Urinary bladder (tissue), 4 donors: ENCODE results near the gene NGF. TPM values are rescaled to one million over a fixed set of nuclear protein-coding genes. Genes with fewer than 3 reads are reported as not detected.

Experiments used
- DNase-seq: peaks from one replicate; pipeline ENCODE4 v3.0.0-alpha.2; 2015; ENCODE audit errors: extremely low spot score
- H3K27ac ChIP-seq: one replicate; pipeline ENCODE4 v1.5.1; 2013; ENCODE audit warnings: low read depth, mild to moderate bottlenecking, moderate library complexity
- H3K36me3 ChIP-seq: one replicate; pipeline ENCODE4 v1.6.1; 2013; ENCODE audit warnings: mild to moderate bottlenecking, moderate library complexity; ENCODE audit not compliant: insufficient read depth
- H3K4me1 ChIP-seq: one replicate; pipeline ENCODE4 v1.6.1; 2013; ENCODE audit warnings: mild to moderate bottlenecking, moderate library complexity; ENCODE audit not compliant: insufficient read depth
- H3K4me3 ChIP-seq: one replicate; pipeline ENCODE4 v1.5.1; 2013; ENCODE audit warnings: low read depth, low read length
- WGBS: extraction: QIAGEN DNeasy Blood & Tissue Kit; methylation state at CpG from one replicate; pipeline ENCODE4 v1.1.7; 2013; 5-methylcytosine and 5-hydroxymethylcytosine counted together
- polyA plus RNA-seq: library from polyadenylated mRNA; stranded (reverse); fragments of 200-250 nt; gene quantifications from one replicate; pipeline ENCODE4 v1.2.3, GENCODE V29; 2013
- total RNA-seq: library from RNA; depleted of rRNA; stranded (reverse); fragments of >200 nt; gene quantifications from one replicate; pipeline ENCODE4 v1.2.3, GENCODE V29; 2014
- donor health status: healthy with polysubstance abuse.
- donor health status: healthy.

NGF gene
- total and polyA plus RNA-seq, 2 donors = 5.8 to 8.0 TPM

GRCh38 chr1:115355069-115355468 is 17.0 kb upstream of the NGF start:
- no peak for DNase-seq
- Histone ChIP-seq H3K36me3 (no peaks in the 10 kb centered on the region), H3K27ac (no peak overlapping the region), H3K4me3 (no peak overlapping the region), H3K4me1 (no peaks in the 10 kb centered on the region)
- 70% methylated on average over 2 of the region's 2 CpGs for WGBS

- Histone ChIP-seq H3K36me3 (no peaks in the 10 kb centered on the region), H3K4me1 (no peaks in the 10 kb centered on the region), H3K4me3 (no peak overlapping the region), H3K27ac (no peak overlapping the region)
- WGBS = 79% methylated on average over 5 of the region's 5 CpGs
- DNase-seq = no peak
Measured at GRCh38 chr1:115351143-115351542, 13.1 kb upstream of the NGF start.

GRCh38 chr1:115348636-115349035 is 10.6 kb upstream of the NGF start:
- H3K4me3 ChIP-seq = no peak overlapping the region
- no peak overlapping the region for H3K27ac ChIP-seq
- H3K36me3 ChIP-seq = no peaks in the 10 kb centered on the region
- 90% methylated on average over 4 of the region's 4 CpGs for WGBS
- H3K4me1 ChIP-seq = no peaks in the 10 kb centered on the region
- no peak for DNase-seq

- Histone ChIP-seq H3K27ac (no peak overlapping the region), H3K4me1 (no peaks in the 10 kb centered on the region), H3K36me3 (no peaks in the 10 kb centered on the region), H3K4me3 (no peak overlapping the region)
- no peak for DNase-seq
- WGBS = 91% methylated on average over 2 of the region's 2 CpGs
Measured at GRCh38 chr1:115347282-115347681, 9.2 kb upstream of the NGF start.

- Histone ChIP-seq H3K4me3 (no peak overlapping the region), H3K36me3 (no peaks in the 10 kb centered on the region), H3K4me1 (no peaks in the 10 kb centered on the region), H3K27ac (no peak overlapping the region)
- DNase-seq = no peak
- 88% methylated on average over 2 of the region's 2 CpGs for WGBS
Measured at GRCh38 chr1:115343200-115343737, 5.2 kb upstream of the NGF start.

GRCh38 chr1:115341948-115342347 is 3.9 kb upstream of the NGF start:
- WGBS = 95% methylated on average over 2 of the region's 2 CpGs
- no peaks in the 10 kb centered on the region for H3K36me3 ChIP-seq

GRCh38 chr1:115340879-115341278 is 2.8 kb upstream of the NGF start:
- DNase-seq = no peak
- 46% methylated on average over 3 of the region's 3 CpGs for WGBS

More at GRCh38 chr1:115341948-115342347, 3.9 kb upstream of the NGF start:
- no peak for DNase-seq
- no peak overlapping the region for H3K4me3 ChIP-seq
- no peaks in the 10 kb centered on the region for H3K4me1 ChIP-seq
- H3K27ac ChIP-seq = no peak overlapping the region

GRCh38 chr1:115338457-115338820 is 390 bp upstream of the NGF start:
- Histone ChIP-seq H3K36me3 (no peaks in the 10 kb centered on the region), H3K4me3 (no peak overlapping the region), H3K4me1 (no peaks in the 10 kb centered on the region), H3K27ac (no peak overlapping the region)
- 44% methylated on average over 25 of the region's 25 CpGs for WGBS
- no peak for DNase-seq

More at GRCh38 chr1:115340879-115341278, 2.8 kb upstream of the NGF start:
- Histone ChIP-seq H3K4me1 (no peaks in the 10 kb centered on the region), H3K36me3 (no peaks in the 10 kb centered on the region), H3K4me3 (no peak overlapping the region), H3K27ac (no peak overlapping the region)

GRCh38 chr1:115337276-115337632 is 795 bp downstream of the NGF start:
- 5% methylated on average over 19 of the region's 19 CpGs for WGBS
- H3K27ac ChIP-seq = no peak overlapping the region
- H3K4me1 ChIP-seq = no peaks in the 10 kb centered on the region

GRCh38 chr1:115336741-115337140 is 1.3 kb downstream of the NGF start:
- H3K4me1 ChIP-seq = no peaks in the 10 kb centered on the region
- 46% methylated on average over 3 of the region's 3 CpGs for WGBS
- no peak overlapping the region for H3K27ac ChIP-seq
- no peak overlapping the region for H3K4me3 ChIP-seq
- no peaks in the 10 kb centered on the region for H3K36me3 ChIP-seq
- DNase-seq = no peak

More at GRCh38 chr1:115337276-115337632, 795 bp downstream of the NGF start:
- H3K4me3 ChIP-seq = peak overlapping the region; percentile 32
- no peaks in the 10 kb centered on the region for H3K36me3 ChIP-seq
- DNase-seq = no peak

GRCh38 chr1:115332813-115333608 is 5.0 kb downstream of the NGF start:
- Histone ChIP-seq H3K36me3 (no peaks in the 10 kb centered on the region), H3K4me3 (no peak overlapping the region), H3K4me1 (no peaks in the 10 kb centered on the region), H3K27ac (no peak overlapping the region)
- no peak for DNase-seq
- WGBS = 80% methylated on average over 7 of the region's 7 CpGs

- WGBS = 65% methylated on average over 5 of the region's 5 CpGs
- Histone ChIP-seq H3K36me3 (no peaks in the 10 kb centered on the region), H3K27ac (no peak overlapping the region), H3K4me3 (no peak overlapping the region), H3K4me1 (no peaks in the 10 kb centered on the region)
- DNase-seq = no peak
Measured at GRCh38 chr1:115331558-115332331, 6.3 kb downstream of the NGF start.

- Histone ChIP-seq H3K4me1 (no peaks in the 10 kb centered on the region), H3K4me3 (no peak overlapping the region), H3K27ac (no peak overlapping the region), H3K36me3 (no peaks in the 10 kb centered on the region)
- no peak for DNase-seq
- 56% methylated on average over 7 of the region's 7 CpGs for WGBS
Measured at GRCh38 chr1:115330480-115331013, 7.5 kb downstream of the NGF start.

- Histone ChIP-seq H3K4me1 (no peaks in the 10 kb centered on the region), H3K36me3 (no peaks in the 10 kb centered on the region), H3K27ac (no peak overlapping the region), H3K4me3 (no peak overlapping the region)
- no peak for DNase-seq
- WGBS = 72% methylated on average over 3 of the region's 3 CpGs
Measured at GRCh38 chr1:115329965-115330364, 8.1 kb downstream of the NGF start.
